ENCODE measurements around the gene FOXD2. TPM values are rescaled to one million over a fixed set of nuclear protein-coding genes. Genes with fewer than 3 reads are reported as not detected.
A peak's percentile ranks its signal among the peaks of the same experiment; 100 is the strongest.

Gene FOXD2
- polyA plus RNA-seq, 3 donors: 6.0 to 9.0 (median 6.8) TPM

GRCh38 chr1:47434051-47434842 is 3.6 kb upstream of the FOXD2 start:
- peak in 1 of 11 donors; percentile 44 for DNase-seq (ENCODE audit: extremely low read depth in 1 of 11, low read depth in 9 of 11, low spot score in 4 of 11)

- DNase-seq (ENCODE audit: extremely low read depth in 1 of 11, low read depth in 9 of 11, low spot score in 4 of 11): no peak
These were observed 2.1 kb upstream of the FOXD2 start for GRCh38 chr1:47435506-47436303.

- DNase-seq (ENCODE audit: extremely low read depth in 1 of 11, low read depth in 9 of 11, low spot score in 4 of 11): peak in 7 of 11 donors; percentile 52 to 79 (median 70)
These were observed 1.4 kb upstream of the FOXD2 start for GRCh38 chr1:47436304-47436978.

- DNase-seq (ENCODE audit: extremely low read depth in 1 of 11, low read depth in 9 of 11, low spot score in 4 of 11): no peak
These were observed 831 bp upstream of the FOXD2 start for GRCh38 chr1:47436979-47437446.

- DNase-seq (ENCODE audit: extremely low read depth in 1 of 11, low read depth in 9 of 11, low spot score in 4 of 11): no peak
These were observed 547 bp downstream of the FOXD2 start for GRCh38 chr1:47438165-47439016.

- no peak for DNase-seq (ENCODE audit: extremely low read depth in 1 of 11, low read depth in 9 of 11, low spot score in 4 of 11)
These were observed 1.4 kb downstream of the FOXD2 start for GRCh38 chr1:47439017-47439818.

GRCh38 chr1:47439819-47440598 is 2.2 kb downstream of the FOXD2 start:
- no peak for DNase-seq (ENCODE audit: extremely low read depth in 1 of 11, low read depth in 9 of 11, low spot score in 4 of 11)

- no peak for DNase-seq (ENCODE audit: extremely low read depth in 1 of 11, low read depth in 9 of 11, low spot score in 4 of 11)
These were observed 2.8 kb downstream of the FOXD2 start for GRCh38 chr1:47440599-47441081.

- no peak for DNase-seq (ENCODE audit: extremely low read depth in 1 of 11, low read depth in 9 of 11, low spot score in 4 of 11)
These were observed 3.7 kb downstream of the FOXD2 start for GRCh38 chr1:47441450-47442106.

GRCh38 chr1:47442202-47442601 is 4.4 kb downstream of the FOXD2 start:
- no peak for DNase-seq (ENCODE audit: extremely low read depth in 1 of 11, low read depth in 9 of 11, low spot score in 4 of 11)

GRCh38 chr1:47442842-47443529 is 5.1 kb downstream of the FOXD2 start:
- DNase-seq (ENCODE audit: extremely low read depth in 1 of 11, low read depth in 9 of 11, low spot score in 4 of 11): no peak

GRCh38 chr1:47443530-47444296 is 5.9 kb downstream of the FOXD2 start:
- DNase-seq (ENCODE audit: extremely low read depth in 1 of 11, low read depth in 9 of 11, low spot score in 4 of 11): no peak

- no peak for DNase-seq (ENCODE audit: extremely low read depth in 1 of 11, low read depth in 9 of 11, low spot score in 4 of 11)
These were observed 6.4 kb downstream of the FOXD2 start for GRCh38 chr1:47444297-47444561.

GRCh38 chr1:47444562-47445465 is 7.0 kb downstream of the FOXD2 start:
- DNase-seq (ENCODE audit: extremely low read depth in 1 of 11, low read depth in 9 of 11, low spot score in 4 of 11): no peak
